GM19467 (cell line): ENCODE measurements around the gene FAM163B.

Experiments
- ATAC-seq: cut with Tn5 transposase; IDR thresholded peaks from one replicate; pipeline ENCODE4 v1.9.1; 2021; ENCODE audit warnings: mild to moderate bottlenecking, moderate library complexity; ENCODE audit not compliant: unreplicated experiment

The FAM163B gene

GRCh38 chr9:133531293-133531692, 77.9 kb downstream of the FAM163B start:
- no peak for ATAC-seq

GRCh38 chr9:133529874-133530273, 79.3 kb downstream of the FAM163B start:
- no peak for ATAC-seq

DNA sequence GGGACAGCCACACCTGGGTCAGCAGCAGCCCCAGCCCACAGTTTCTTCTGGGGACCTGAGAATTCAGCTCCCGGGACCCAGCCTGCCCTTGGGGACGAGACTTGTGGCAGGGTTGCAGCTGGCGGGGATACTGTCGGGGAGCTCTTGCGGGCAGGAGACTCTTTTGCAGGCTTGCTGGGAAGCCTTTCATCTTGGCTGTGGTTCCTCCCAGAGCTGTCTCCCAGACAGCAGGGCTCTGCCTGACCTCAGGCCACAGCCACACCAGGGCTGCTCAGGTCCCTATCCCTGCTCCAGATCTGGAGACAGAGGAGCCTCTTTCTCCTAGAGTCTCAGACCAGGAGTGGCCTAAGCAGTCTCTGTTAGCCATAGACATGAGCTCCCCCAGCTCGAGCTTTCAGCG, 79.7 kb downstream of the FAM163B start:
- ATAC-seq = no peak

- ATAC-seq = no peak
Observed at GRCh38 chr9:133528876-133529241, 80.3 kb downstream of the FAM163B start.

DNA sequence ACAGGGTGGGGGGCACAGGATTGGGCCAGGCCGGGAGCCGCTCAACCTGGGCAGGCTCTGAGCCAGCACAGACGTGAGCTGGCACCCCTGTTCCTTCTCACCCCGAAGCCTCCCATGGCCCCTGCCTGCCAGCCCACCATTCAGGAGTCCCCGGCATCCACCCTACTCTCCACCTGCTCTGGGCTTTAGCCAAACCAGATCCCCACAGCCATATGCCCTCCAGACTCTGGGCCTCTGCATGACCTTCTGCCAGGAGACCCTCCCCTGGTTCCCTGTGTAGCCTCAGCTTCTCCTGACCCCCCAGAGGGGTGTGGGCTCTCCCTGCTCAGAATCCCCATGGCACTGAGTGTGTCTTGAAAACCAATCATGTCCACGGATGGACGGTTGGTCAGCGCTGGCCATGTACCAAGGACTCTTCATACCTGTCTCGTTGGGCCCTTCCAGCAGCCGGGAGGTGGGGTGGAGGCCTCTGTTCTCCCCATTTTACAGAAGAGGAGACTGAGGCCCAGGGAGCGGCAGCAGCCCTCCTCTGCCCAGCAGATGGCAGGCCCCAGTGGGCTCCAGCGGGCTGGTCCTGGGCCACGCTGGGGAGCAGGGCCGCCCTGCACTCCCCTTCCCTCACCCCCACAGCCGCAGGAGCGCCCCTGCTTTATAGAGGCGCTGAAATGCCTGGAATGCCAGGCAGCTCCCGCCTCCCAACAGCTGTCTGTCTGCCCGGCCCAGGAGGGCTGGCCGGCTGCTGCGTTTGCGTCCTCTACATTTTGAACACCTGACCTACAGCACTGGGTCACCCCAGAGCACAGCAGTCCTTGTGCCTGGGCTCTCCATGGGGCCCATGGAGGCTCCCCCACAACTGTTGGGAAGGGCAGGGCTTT, 81.0 kb downstream of the FAM163B start:
- ATAC-seq = no peak

GRCh38 chr9:133527444-133527920, 81.7 kb downstream of the FAM163B start:
- ATAC-seq = no peak
